CD4-positive, alpha-beta T cell treated with Interferon gamma for 1 hour (primary cell): ENCODE data around the gene ATP10B.

Experiments
- DNase-seq: peaks from one replicate; pipeline ENCODE4 v3.0.0-alpha.2; 2020

The ATP10B gene

DNA sequence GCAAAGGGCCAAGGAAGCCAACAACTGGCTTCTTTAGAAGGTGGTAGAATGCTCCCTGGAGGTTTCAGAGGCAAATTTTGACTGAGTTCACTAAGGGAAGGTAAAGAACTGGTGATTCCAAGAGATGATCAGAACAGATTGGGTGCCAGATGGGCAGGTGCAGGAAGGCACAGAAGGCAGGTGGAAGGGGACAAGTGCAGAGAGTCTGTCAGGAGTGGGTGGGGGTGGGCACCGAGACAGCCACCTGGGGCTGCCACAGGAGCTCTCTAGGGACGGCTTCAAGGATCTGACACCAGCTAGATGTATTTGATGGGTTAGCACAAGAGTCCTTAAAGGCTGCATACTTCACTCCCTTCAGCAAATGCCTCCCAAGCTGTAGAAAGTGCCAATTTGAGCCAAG lies 223.0 kb downstream of the ATP10B start:
- DNase-seq: no peak

DNA sequence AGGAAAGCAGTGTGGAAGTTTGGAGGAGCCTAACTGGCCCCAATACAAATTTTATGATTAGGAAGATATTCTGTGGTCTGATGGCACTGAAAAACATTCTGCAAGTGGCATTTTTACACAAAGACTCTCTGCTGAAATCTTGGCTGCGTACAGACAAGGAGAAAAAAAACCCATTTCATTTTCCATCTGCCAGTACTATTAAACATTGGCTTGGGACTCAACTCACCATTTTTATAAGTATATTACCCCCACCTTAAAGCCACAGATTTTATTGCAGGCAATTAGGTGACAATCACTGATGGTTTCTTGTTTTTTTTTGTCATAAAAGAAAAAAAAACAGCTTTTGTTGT lies 223.4 kb downstream of the ATP10B start:
- DNase-seq: no peak

DNA sequence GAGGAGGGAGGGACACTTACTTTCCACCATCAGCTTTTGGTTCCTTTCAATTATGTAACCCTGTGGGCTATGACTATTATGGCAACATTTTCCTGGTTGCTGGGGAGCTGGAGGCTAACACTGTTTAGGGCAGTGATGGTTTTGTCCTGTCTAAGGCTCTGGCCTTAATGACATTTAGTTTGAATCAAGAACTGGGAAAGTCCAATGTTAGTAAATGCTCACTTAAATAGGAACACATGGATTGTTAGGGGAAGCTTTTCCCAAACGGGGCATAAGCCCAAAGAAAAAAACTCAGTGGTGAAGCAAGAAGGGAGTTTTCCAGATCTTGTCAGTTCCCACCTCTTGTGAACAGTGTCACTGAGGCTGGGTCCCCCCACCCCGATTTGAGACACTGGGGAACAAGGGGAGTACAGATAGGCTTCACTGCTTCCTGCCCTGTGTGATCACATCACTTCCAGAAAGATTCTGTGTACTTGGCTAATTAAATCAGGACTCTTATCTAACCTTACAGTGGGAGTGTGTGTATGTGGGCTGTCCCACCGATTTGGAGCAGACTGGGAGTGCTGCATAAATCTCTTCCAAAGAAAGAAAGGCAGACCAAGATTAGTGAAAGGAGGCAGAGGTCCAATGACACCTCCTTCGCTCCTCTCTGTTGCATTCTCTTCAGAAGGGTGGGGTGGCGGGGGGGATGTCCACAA lies 223.9 kb downstream of the ATP10B start:
- no peak for DNase-seq

DNA sequence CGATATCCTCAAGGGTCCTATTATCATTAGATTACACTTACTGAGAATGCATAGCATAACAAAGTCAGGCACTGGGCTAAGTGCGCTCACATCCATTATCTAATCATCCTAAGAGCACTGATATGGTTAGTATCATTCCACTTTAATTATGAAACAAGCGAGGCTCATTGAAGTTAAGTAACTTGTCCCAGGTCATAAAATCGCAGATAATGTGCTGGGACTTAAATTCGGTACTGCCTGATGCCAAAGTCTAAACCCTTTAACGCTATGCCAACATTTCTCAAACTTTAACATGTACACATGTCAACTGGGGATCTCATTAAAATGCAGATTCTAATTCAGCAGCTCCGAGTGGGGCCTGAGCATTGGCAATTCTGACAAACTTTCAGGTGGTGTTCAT lies 225.7 kb downstream of the ATP10B start:
- DNase-seq: no peak

DNA sequence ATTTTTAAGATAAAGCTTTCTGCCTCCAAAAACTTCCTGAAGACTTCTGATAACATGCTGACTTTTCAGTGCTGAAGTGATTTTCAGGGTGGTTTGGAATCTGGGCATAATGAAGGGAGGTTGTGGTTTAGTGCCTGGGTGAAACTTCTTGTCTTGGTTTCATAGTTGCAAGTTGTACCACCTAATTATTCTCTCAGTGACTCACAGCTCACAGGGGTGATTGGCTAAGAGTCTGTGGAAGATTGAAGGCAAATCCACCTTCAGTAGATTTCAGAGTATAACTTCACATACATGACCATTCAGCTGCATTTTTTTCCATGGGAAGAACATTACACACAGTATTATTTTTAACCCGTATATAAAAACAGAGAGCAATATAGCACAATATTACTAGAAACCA lies 230.5 kb downstream of the ATP10B start:
- no peak for DNase-seq

DNA sequence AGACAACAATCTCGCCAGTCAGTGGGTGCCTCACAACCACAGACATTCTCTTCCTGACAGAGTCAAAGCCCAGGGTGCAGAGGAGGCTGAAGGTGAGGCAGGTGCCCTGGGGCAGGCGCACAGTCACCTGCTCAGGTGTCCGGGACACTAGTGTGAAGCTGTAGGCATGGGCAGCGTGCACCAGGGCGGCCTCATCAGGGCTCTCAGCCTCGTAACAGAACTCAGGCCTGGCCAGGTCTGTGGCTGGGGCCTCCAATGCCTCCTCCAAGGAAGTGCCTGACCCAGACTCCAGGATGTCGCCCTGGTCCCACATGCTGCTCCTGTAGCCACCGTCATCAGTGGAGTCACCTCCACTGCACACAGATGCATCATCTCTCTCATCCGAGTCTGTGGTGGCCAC lies 231.6 kb downstream of the ATP10B start:
- DNase-seq: no peak

DNA sequence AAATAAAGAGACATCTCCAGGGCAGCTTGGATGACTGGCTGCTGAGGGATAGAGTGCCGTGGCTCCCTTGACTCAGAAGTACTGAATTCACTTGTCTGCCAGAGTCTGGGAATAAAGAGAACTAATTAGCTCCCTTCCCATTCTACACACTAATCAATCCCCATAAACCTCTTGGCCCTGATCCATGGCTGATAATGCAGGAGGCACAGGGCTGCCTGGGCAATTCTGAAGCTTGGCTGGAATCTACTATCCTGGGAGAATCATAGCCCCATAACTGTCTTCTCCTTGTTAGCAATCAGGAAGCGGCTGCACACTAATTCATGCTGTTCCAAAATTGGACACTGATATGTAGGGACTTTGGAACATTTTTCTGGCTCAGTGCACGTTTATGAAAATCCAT lies 232.6 kb downstream of the ATP10B start:
- no peak for DNase-seq

DNA sequence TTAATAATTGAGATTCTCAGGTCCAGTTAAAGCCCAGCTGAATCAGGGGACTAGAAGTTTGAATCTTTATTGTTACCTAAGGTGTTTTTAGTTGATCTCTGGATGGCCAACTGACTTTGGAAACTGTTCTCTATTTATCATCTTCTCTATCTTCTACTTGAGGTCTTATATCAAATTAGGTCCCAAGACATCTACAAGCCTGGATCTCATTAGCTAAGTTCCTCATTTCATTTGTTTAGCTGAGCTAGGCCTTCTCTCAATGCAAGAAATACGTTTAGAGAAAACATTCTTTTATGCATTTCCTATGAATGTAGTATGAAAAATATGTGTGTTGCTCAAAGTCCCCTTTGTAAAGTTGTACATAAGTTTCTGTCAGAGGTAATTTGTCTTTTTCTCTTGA lies 233.7 kb downstream of the ATP10B start:
- no peak for DNase-seq

DNA sequence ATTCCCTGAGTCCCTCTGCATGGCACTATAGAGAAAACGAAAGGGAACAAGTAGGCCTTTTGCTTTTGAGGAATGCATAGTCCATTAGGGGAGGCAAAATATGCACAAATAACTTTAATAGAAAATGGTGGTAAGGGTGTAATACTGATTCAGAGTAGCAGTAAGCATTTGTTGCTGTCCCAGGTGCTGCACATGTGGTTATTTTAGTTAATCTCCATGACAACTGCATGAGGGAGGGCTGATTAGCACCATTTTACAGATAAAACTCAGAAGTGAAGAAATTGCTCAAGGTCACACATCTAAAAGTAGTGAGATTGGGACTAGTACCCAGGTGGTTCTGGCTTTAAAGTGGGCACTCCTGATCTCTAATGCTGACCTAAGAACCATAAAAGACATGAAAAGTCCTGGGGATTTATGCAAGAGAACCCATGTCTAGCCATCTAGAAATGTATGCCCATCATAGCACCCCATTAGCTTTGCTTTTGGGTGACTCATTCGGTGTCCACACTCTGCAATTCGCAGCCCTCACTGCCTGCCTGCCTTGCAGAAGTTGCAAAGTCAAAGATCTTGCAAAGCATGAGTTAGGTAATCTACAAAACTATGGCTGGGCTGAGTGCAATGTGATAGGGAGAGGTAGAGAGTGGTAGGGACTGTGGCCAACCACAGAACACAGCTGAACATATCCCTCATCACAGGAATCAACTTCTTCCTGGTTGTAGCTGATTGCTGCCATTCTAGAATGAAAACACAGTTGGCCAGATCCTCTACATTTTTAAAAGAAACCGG lies 235.1 kb downstream of the ATP10B start:
- DNase-seq: no peak

DNA sequence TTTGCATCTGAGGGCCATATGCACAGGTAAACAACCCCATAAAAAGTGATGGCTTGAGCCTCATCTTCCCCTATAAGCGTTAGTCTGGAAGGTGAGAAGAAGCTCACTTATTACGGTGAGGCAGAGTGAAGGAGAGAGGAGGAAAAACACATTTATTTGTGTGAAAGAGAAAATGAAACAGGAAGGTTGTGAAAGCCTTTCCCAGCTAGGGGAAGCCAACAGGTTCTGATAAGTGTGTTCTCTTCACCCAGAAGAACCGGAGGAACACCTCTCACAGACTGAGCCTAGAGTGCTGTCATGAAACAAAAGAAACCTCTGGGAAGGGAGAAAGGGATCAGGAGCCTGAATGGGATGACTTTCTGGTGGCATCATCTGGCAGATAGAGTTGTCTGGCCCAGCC lies 237.9 kb downstream of the ATP10B start:
- no peak for DNase-seq

DNA sequence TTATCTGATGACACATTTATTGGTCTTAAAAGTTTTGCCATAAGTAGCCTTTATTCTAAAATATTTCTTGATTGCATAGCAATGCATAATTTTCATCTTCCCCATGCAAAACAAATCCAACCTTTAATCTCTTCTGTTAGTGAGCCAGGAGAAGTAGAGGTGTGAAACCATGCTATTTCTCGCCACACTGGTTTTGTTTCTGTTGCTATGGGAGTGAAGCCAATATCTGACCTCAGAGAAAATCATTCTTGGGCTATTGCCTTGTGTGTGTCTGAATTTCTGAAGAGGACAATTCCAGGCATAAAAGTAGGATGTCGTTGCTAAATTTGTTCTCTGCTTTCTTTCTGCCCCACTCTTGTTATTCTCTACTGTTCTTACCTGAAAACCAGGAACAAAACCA lies 246.7 kb downstream of the ATP10B start:
- no peak for DNase-seq

DNA sequence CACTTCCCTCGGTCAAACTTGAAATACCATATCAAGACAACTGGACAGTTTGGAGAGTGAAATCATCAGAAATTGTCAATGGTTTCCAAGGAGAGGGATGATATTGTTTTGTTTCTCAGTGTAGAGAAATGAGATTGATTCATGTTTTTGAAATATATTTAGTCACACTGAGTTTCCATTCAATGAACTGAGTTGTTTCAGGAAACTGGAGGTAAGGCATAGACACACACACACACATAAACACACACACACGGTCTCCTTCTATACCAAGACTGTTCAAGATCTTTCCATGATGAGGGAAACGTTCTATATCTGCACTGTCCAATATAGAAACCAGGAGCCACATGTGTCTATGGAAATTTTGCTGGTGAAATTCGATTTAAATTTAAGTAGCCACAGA lies 247.5 kb downstream of the ATP10B start:
- no peak for DNase-seq

DNA sequence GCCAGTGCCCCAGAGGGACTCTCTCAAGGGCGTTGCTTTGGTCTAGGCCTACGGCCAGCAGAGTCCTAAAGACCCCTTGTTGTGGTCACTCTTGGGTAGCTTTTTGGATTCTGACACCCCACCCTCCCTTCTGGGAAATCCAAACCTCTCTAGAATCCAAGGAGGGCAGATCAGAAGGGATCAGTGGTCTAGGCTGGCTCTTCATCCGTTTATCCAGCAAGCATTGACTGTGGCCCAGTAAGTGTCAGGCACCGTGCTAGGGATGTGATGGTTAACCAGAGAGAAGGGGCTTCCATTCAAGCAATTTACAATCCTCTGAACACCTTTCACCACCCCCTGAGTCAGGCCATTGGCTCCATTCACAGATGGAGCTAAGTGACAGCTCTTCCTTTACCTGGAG lies 249.3 kb downstream of the ATP10B start:
- DNase-seq: no peak

DNA sequence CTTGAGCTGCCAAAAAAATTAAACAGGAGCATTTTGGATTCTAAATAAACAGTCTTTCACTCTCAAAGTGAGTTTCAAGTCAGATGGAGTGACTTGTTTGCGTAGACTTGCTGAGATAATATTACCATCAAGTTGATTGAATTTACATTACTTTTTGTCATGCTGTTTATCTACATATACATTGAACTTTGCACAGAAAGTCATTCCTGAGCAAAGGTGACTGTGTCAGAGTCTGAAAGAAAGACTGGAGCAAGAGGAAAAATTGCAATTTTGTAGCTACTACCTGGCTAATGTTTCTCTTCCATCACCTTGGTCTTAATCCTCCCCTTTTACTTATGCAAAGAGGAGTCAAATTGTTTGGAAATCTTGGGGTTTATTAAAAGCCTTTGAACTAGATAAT lies 251.0 kb downstream of the ATP10B start:
- DNase-seq: no peak

DNA sequence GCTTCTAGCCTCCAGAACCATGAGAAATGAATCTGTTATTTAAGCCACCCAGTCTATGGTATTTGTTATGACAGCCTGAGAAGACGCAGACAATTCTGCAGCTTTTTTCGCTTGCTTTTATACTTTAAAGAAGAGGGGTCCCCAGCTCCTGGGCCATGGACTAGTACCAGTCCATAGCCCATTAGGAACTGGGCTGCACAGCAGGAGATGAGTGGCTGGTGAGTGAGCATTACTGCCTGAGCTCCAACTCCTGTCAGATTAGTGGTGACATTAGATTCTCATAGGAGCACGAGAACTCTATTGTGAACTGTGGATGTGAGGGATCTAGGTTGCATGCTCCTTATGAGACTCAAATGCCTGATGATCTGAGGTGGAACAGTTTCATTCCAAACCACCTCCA lies 278.7 kb downstream of the ATP10B start:
- DNase-seq: no peak

DNA sequence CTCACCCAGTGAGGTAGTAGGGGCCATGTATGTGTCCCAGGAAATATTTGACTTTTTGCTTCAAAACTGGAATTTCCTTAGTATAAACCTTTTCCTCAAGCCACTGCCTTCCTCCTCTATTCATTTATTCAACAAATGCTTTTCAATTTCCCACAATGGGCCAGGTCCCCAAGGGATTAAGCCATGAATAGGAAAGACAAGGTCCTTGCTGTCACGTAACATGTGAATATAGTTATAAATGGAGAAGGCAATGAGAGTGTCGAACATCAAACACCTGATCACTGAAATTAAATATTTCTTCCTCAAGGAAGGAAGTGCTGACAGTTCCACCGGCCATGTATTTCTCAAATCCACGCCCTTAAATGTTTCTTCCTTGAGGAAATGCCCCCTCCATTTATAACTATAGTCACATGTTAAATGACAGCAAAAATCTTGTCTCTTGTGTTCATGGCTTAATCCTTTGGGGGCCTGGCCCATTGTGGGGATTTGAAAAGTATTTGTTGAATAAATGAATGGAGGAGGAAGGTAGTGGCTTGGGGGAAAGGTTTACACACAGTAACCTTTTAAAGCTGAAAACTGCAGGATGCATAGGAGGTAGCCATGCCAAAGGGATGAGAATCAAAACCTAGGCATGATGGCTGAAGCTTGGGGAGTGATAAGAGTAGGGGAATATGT lies 284.8 kb downstream of the ATP10B start:
- DNase-seq: no peak

DNA sequence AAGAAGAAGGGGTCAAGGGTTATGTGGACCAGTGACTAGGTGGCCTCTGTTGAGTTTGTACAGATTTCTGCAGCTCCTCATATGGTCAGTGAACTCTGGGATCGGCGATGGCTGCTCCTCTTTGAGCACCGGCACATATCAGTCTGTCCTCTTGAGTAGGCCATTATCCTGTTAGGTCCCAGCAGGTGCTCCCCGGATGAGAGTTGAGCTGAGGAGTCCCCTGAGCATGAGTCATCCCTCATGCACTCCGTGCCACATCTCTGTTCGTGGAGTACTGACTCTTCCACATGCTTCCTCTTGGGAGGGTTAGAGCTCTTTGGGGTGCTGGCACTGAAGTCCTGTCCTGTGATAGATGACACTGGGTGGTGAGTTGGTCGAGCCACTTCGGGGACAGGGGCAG lies 286.6 kb downstream of the ATP10B start:
- no peak for DNase-seq

DNA sequence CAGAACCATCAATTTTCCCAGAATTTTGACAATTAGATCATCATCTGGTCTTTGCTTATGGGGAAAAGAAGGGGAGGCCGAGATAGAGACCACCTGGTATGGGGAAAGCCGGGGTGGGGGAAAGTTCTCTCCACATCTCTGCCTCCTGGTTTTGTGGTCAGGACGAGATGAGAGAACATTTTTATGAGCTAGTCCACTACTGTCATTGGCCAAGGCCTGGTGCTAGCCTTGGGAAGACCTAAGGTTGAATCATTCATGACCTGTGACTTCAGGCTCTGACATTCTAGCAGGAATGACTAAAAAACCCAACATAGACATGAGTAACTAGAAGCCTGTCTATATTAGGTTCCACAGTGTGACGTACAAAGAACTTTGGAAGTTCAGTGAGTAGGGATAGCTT lies 295.2 kb downstream of the ATP10B start:
- no peak for DNase-seq

DNA sequence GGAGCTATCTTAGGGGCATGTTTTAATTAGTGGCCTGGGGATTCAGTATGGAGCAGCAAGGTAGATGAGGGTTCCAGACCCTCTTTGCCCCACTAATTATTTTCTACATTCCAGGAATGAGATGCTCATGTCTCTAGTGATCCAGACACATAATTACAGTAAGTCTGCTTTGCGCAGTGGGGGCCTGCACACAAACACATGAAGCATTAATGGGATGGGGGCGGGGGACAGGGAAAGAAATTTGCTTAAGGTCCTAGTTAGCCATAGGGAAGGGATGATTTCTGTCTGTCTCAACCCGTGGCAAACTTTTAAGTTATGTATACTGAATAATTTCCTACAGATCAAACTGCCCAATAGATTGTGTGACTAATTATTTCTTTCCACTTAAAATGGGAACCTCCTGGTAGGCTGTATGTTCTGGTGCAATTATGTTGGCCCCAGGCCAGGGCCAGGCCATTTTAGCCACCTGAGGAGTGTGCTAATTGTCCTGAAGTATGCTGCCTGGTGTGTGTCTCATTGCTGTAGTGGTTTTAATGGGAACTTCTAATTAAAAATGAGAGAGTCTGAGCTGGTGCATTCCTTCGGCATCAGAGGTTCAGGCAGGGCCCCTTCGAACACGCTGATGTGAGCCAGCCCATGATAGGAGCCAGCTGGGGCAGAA lies 295.9 kb downstream of the ATP10B start:
- no peak for DNase-seq

DNA sequence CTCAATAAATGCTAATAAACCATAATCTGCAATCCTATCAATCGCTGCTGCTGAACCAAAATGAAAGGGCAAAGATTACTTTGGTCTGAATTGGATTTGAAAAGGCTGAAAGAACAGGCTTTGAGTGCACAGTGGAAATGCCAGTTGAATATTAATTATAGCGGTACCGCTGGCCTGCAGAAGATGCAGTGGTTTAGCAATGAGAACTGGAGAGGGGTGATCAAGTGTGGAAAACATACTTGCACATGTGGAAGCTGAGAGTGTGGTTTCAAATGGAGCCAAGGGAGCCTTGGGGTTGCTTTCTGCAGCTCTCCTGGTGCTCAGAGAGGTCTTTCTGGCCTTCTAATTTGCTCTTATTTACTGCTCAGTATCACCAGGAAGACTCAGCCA lies 296.4 kb downstream of the ATP10B start:
- no peak for DNase-seq

DNA sequence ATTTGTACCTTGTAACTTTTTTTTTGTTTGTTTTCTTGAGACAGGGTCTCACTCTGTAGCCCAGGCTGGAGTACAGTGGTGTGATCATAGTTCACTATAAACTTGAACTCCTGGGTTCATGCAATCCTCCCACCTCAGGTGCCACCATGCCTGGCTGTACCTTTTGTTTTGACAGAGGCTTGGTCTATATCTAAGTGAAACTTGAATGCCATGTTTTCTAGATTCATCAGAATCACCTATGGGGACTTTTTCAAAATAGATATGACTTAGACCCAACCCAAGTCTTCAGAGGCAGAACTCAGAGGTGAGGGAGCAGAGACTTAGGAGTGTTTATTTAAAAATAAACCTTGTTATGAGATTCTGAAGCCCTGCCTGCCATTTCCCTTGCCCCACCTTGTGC lies 301.9 kb downstream of the ATP10B start:
- DNase-seq: no peak

DNA sequence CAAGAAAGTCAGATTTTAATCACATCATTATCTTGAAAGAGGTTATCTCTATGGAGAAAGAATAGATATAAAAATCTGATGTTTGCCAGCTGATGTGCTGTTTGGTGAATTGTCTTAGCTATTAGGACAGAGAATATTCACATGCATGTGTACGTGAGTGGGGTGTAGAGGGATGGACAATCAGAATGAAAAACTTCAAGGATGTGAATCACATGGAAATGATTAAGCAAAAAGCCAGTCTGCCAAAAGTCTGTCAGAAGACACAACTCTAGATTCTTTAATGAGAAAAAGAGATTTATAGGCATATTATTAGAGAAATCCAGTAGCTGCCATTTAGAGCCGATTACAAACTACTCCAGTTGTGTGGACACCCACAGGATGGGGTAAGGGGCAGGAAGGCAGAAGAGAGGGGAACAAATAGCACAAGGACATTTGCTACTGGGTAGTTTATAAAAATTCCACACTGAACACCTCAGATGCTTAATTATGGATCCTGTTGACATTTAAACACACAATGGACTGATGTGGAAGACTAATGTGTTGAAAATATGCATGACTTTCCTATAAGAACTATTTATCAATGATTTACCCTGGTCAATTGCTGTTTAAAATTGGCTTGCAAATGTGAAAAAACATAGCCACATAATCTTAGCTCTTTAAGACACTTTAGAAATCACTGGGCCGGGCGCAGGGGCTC lies 302.9 kb downstream of the ATP10B start:
- DNase-seq: no peak

DNA sequence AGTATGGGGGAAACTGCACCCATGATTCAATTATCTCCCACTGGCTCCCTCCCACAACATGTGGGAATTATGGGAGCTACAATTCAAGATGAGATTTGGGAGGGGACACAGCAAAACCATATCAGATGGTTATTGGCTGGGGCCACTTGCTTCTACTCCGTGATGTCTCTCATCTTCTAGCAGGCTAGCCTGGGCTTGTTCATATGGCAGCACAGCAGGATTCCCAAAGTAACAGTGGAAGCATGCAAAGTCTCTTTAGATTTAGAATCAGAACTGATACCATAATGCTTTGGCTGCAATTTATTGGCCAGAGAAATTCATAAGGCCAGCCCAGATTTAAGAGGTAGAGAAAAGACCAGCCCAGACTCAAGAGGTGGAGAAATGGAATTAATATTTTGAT lies 304.1 kb downstream of the ATP10B start:
- no peak for DNase-seq
